Measurements from ENCODE around the gene GPN2.

GPN2 gene

GRCh38 chr1:26889551-26890466, at the start of gene GPN2:
GPN2 (minus strand) TSS chr1:26890283; CDS start chr1:26890096, 187 bp downstream.
- peak within 1 kb of the TSS; percentile 82 for H3K4me3 ChIP-seq (ENCODE audit: low read length)
- peaks cover 41% of the 10 kb centered on the region for H3K36me3 ChIP-seq (ENCODE audit: control insufficient read depth, low read depth, low read length)
- no peaks in the 10 kb centered on the region for H3K4me1 ChIP-seq (ENCODE audit: control insufficient read depth, low read depth, low read length)
- peak within 1 kb of the TSS; percentile 41 for H3K9ac ChIP-seq (ENCODE audit: low read length)
- no peaks in the 10 kb centered on the region for H3K27me3 ChIP-seq (ENCODE audit: control insufficient read depth, insufficient read depth, low read length)
- no peak within 1 kb of the TSS for H3K27ac ChIP-seq (ENCODE audit: low read length)
- H3K9me3 ChIP-seq (ENCODE audit: control insufficient read depth, low read depth, low read length) = no peaks in the 10 kb centered on the region

DNA sequence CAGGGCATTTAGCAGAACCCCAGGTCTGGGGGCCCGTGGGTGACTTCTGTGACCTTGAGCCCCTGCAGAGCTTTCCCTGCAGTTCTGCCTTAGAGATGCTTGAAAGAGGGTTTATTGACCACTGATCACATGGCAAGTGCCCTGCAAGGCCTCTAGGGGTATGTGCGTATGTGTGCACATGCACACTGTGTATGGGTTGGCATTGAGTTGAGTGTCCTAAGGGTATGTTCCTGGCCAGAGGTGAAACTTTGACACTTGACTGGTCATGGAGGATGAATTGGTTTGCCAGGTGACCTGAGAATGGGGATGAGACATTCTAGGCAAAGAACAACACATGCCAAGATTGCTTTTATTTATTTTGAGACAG, 48.6 kb upstream of the GPN2 start:
- no peak overlapping the region for H3K9ac ChIP-seq (ENCODE audit: low read length)
- no peaks in the 10 kb centered on the region for H3K9me3 ChIP-seq (ENCODE audit: control insufficient read depth, low read depth, low read length)
- no peaks in the 10 kb centered on the region for H3K27me3 ChIP-seq (ENCODE audit: control insufficient read depth, insufficient read depth, low read length)
- no peak overlapping the region for H3K4me3 ChIP-seq (ENCODE audit: low read length)
- peaks cover 52% of the 10 kb centered on the region for H3K36me3 ChIP-seq (ENCODE audit: control insufficient read depth, low read depth, low read length)
- H3K4me1 ChIP-seq (ENCODE audit: control insufficient read depth, low read depth, low read length) = no peaks in the 10 kb centered on the region
- H3K27ac ChIP-seq (ENCODE audit: low read length) = no peak overlapping the region

GRCh38 chr1:26938004-26938658, 48.0 kb upstream of the GPN2 start:
- no peaks in the 10 kb centered on the region for H3K9me3 ChIP-seq (ENCODE audit: control insufficient read depth, low read depth, low read length)
- H3K4me1 ChIP-seq (ENCODE audit: control insufficient read depth, low read depth, low read length) = no peaks in the 10 kb centered on the region
- H3K4me3 ChIP-seq (ENCODE audit: low read length) = no peak overlapping the region
- H3K27ac ChIP-seq (ENCODE audit: low read length) = no peak overlapping the region
- H3K9ac ChIP-seq (ENCODE audit: low read length) = no peak overlapping the region
- H3K27me3 ChIP-seq (ENCODE audit: control insufficient read depth, insufficient read depth, low read length) = no peaks in the 10 kb centered on the region
- peaks cover 47% of the 10 kb centered on the region for H3K36me3 ChIP-seq (ENCODE audit: control insufficient read depth, low read depth, low read length)

GRCh38 chr1:26936823-26937222, 46.7 kb upstream of the GPN2 start:
- H3K9ac ChIP-seq (ENCODE audit: low read length) = no peak overlapping the region
- H3K4me3 ChIP-seq (ENCODE audit: low read length) = no peak overlapping the region
- H3K9me3 ChIP-seq (ENCODE audit: control insufficient read depth, low read depth, low read length) = no peaks in the 10 kb centered on the region
- H3K27me3 ChIP-seq (ENCODE audit: control insufficient read depth, insufficient read depth, low read length) = no peaks in the 10 kb centered on the region
- H3K4me1 ChIP-seq (ENCODE audit: control insufficient read depth, low read depth, low read length) = no peaks in the 10 kb centered on the region
- H3K27ac ChIP-seq (ENCODE audit: low read length) = no peak overlapping the region
- H3K36me3 ChIP-seq (ENCODE audit: control insufficient read depth, low read depth, low read length) = peaks cover 38% of the 10 kb centered on the region

DNA sequence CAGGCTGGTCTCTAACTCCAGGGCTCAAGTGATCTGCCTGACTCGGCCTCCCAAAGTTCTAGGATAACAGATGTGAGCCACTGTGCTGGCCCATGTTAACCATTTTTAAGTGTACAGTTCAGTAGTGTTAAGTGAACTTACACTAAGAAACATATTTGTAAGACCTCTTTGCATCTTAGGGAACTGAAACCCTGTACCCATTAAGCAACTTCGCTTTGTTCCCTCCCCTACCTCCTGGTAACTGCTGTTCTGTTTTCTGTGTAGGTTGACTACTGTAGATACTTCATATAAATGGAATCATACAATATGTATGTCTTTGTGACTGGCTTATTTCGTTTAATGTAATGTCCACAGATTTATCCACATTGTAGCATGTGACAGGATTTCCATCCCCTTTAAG, 42.4 kb upstream of the GPN2 start:
- Histone ChIP-seq H3K36me3 (ENCODE audit: control insufficient read depth, low read depth, low read length) (peaks cover 53% of the 10 kb centered on the region), H3K4me1 (ENCODE audit: control insufficient read depth, low read depth, low read length) (no peaks in the 10 kb centered on the region), H3K27me3 (ENCODE audit: control insufficient read depth, insufficient read depth, low read length) (no peaks in the 10 kb centered on the region), H3K9me3 (ENCODE audit: control insufficient read depth, low read depth, low read length) (no peaks in the 10 kb centered on the region), H3K4me3 (ENCODE audit: low read length) (no peak overlapping the region), H3K27ac (ENCODE audit: low read length) (no peak overlapping the region), H3K9ac (ENCODE audit: low read length) (no peak overlapping the region)

GRCh38 chr1:26923711-26924110, 33.6 kb upstream of the GPN2 start:
- H3K36me3 ChIP-seq (ENCODE audit: control insufficient read depth, low read depth, low read length) = peaks cover 43% of the 10 kb centered on the region
- H3K27me3 ChIP-seq (ENCODE audit: control insufficient read depth, insufficient read depth, low read length) = no peaks in the 10 kb centered on the region
- no peak overlapping the region for H3K27ac ChIP-seq (ENCODE audit: low read length)
- H3K4me1 ChIP-seq (ENCODE audit: control insufficient read depth, low read depth, low read length) = peaks cover 7% of the 10 kb centered on the region
- H3K9me3 ChIP-seq (ENCODE audit: control insufficient read depth, low read depth, low read length) = no peaks in the 10 kb centered on the region
- H3K9ac ChIP-seq (ENCODE audit: low read length) = no peak overlapping the region
- H3K4me3 ChIP-seq (ENCODE audit: low read length) = no peak overlapping the region

DNA sequence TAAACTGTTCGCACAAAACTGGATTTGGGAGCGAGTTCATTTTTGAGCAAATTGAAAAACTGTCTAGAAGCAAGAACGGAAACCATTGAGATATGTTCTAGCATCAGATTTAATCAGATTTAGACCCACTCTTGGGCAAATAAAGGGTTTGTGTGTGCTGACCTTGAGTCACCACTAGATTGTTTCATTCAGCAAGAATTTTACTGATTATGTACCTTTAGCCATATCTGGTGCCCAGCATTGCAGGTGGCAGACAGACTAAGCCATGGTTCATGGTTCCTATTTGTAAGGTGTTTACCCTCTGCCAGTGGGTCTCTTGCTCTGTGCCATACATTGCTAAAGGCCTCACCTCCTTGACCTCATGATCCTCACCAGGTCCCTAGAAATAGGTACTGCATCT, 32.8 kb upstream of the GPN2 start:
- H3K36me3 ChIP-seq (ENCODE audit: control insufficient read depth, low read depth, low read length) = peaks cover 35% of the 10 kb centered on the region
- H3K4me3 ChIP-seq (ENCODE audit: low read length) = peak overlapping the region; percentile 97
- H3K27me3 ChIP-seq (ENCODE audit: control insufficient read depth, insufficient read depth, low read length) = no peaks in the 10 kb centered on the region
- H3K9ac ChIP-seq (ENCODE audit: low read length) = peak overlapping the region; percentile 96
- H3K27ac ChIP-seq (ENCODE audit: low read length) = no peak overlapping the region
- H3K9me3 ChIP-seq (ENCODE audit: control insufficient read depth, low read depth, low read length) = no peaks in the 10 kb centered on the region
- H3K4me1 ChIP-seq (ENCODE audit: control insufficient read depth, low read depth, low read length) = peaks cover 7% of the 10 kb centered on the region

DNA sequence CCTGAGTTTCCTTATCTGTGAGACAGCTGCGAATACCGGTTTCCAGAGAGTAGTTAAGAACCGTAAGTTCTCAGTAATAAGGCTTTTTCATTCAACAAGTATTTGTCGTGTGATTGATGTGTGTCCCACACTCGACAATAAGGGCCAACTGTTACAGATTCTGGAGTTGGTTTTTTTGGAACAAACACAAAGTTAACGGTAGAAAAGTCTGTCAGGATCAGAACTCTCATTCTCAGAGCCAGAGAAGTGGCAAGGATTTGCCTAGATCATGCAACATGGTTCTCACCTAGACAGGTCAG, 32.3 kb upstream of the GPN2 start:
- peak overlapping the region; percentile 96 for H3K9ac ChIP-seq (ENCODE audit: low read length)
- H3K36me3 ChIP-seq (ENCODE audit: control insufficient read depth, low read depth, low read length) = peaks cover 29% of the 10 kb centered on the region
- H3K4me3 ChIP-seq (ENCODE audit: low read length) = peak overlapping the region; percentile 97
- peak overlapping the region; percentile 88 for H3K27ac ChIP-seq (ENCODE audit: low read length)
- H3K4me1 ChIP-seq (ENCODE audit: control insufficient read depth, low read depth, low read length) = peaks cover 7% of the 10 kb centered on the region
- no peaks in the 10 kb centered on the region for H3K9me3 ChIP-seq (ENCODE audit: control insufficient read depth, low read depth, low read length)
- no peaks in the 10 kb centered on the region for H3K27me3 ChIP-seq (ENCODE audit: control insufficient read depth, insufficient read depth, low read length)

- Histone ChIP-seq H3K27ac (ENCODE audit: low read length) (peak within 1 kb of the TSS; percentile 88), H3K4me3 (ENCODE audit: low read length) (peak within 1 kb of the TSS; percentile 97), H3K9ac (ENCODE audit: low read length) (peak within 1 kb of the TSS; percentile 96), H3K27me3 (ENCODE audit: control insufficient read depth, insufficient read depth, low read length) (no peaks in the 10 kb centered on the region), H3K36me3 (ENCODE audit: control insufficient read depth, low read depth, low read length) (peaks cover 26% of the 10 kb centered on the region), H3K4me1 (ENCODE audit: control insufficient read depth, low read depth, low read length) (peaks cover 7% of the 10 kb centered on the region), H3K9me3 (ENCODE audit: control insufficient read depth, low read depth, low read length) (no peaks in the 10 kb centered on the region)
These were observed 31.7 kb upstream of the GPN2 start, which contains the start of gene NUDC for GRCh38 chr1:26921540-26922430. NUDC (plus strand) TSS chr1:26921743; CDS start chr1:26921849, 106 bp downstream.

DNA sequence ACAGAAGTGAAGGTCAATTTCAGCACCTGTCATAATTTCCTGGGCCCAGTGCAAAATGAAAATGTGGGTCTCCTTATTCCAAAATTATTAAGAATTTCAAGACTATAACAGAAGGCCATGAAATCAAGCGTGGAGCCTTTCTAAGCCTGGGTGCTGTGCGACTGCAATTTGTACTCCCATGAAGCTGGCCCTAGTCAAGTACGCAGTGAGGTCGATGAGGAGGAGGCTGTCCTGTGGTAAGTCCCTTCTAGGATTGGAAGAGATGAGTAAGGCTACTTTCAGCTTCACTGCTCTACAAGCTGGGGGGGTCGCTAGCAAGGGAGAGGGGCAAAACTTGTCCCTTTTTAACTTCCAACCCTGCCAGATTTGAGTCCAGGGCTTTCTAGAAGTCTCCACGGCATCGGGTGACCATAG, 31.1 kb upstream of the GPN2 start:
- Histone ChIP-seq H3K4me3 (ENCODE audit: low read length) (peak overlapping the region; percentile 97), H3K27me3 (ENCODE audit: control insufficient read depth, insufficient read depth, low read length) (no peaks in the 10 kb centered on the region), H3K27ac (ENCODE audit: low read length) (peak overlapping the region; percentile 57), H3K36me3 (ENCODE audit: control insufficient read depth, low read depth, low read length) (peaks cover 19% of the 10 kb centered on the region), H3K9ac (ENCODE audit: low read length) (peak overlapping the region; percentile 96), H3K9me3 (ENCODE audit: control insufficient read depth, low read depth, low read length) (no peaks in the 10 kb centered on the region), H3K4me1 (ENCODE audit: control insufficient read depth, low read depth, low read length) (peaks cover 7% of the 10 kb centered on the region)

- Histone ChIP-seq H3K9ac (ENCODE audit: low read length) (no peak overlapping the region), H3K4me3 (ENCODE audit: low read length) (no peak overlapping the region), H3K27me3 (ENCODE audit: control insufficient read depth, insufficient read depth, low read length) (no peaks in the 10 kb centered on the region), H3K36me3 (ENCODE audit: control insufficient read depth, low read depth, low read length) (no peaks in the 10 kb centered on the region), H3K27ac (ENCODE audit: low read length) (no peak overlapping the region), H3K9me3 (ENCODE audit: control insufficient read depth, low read depth, low read length) (no peaks in the 10 kb centered on the region), H3K4me1 (ENCODE audit: control insufficient read depth, low read depth, low read length) (no peaks in the 10 kb centered on the region)
These were observed 25.2 kb upstream of the GPN2 start for GRCh38 chr1:26915204-26915842.
